Fibroblast of peridontal ligament (primary cell): ENCODE data around the gene SIRT7.

ENCODE experiments used
- DNase-seq: peaks from one replicate; pipeline ENCODE4 v3.0.0-alpha.2; 2010; ENCODE audit errors: extremely low read depth

The SIRT7 gene

GRCh38 chr17:81863833-81864768, 53.9 kb downstream of the SIRT7 start:
- no peak for DNase-seq

- peak; percentile 17 for DNase-seq
Observed at GRCh38 chr17:81863123-81863675, 54.8 kb downstream of the SIRT7 start.
